ENCODE measurements around the gene SDC4.

The SDC4 gene

DNA sequence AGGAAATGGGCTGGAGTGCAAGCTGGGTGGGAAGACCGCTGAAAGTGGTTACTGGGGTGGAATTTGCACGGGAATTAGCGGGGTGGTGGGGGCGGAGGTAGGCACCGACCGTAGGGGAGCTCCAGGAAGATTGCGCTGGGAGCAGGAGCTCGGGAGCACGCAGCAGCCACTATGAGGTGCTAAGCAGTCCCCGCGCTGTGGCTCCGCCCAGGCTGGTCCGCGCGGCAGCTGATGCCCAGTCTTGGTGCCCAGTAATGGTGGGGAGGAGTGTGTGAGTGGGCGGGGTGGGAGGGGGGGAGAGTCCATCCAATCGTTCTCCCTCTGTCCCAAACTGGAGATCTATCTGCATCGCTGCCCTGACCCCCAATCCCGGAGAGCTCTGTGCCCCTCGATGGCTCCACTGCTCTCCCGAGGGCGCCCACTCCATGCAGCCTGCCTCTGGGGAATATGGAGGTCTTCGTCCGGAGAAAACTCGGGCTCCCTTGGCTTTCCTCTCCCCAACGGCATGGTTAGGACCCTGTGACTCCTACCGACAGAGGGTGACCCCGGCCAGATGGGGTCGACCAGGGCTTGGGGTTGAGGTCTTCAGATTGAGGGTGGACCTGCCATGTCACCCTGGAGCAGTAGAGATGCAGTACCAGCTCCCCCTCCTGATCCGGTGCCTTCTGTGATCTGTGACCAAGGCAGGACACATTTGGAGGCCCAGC, 24.6 kb upstream of the SDC4 start:
- CTCF ChIA-PET = interaction anchor here (1.1 to 22.0 kb wide), 30 partner anchors 11 to 398 kb away, joined by 3 to 488 read pairs (median 7); partner anchors contain the start of genes PIGT and SYS1
- TF ChIP-seq, protein P1, sequence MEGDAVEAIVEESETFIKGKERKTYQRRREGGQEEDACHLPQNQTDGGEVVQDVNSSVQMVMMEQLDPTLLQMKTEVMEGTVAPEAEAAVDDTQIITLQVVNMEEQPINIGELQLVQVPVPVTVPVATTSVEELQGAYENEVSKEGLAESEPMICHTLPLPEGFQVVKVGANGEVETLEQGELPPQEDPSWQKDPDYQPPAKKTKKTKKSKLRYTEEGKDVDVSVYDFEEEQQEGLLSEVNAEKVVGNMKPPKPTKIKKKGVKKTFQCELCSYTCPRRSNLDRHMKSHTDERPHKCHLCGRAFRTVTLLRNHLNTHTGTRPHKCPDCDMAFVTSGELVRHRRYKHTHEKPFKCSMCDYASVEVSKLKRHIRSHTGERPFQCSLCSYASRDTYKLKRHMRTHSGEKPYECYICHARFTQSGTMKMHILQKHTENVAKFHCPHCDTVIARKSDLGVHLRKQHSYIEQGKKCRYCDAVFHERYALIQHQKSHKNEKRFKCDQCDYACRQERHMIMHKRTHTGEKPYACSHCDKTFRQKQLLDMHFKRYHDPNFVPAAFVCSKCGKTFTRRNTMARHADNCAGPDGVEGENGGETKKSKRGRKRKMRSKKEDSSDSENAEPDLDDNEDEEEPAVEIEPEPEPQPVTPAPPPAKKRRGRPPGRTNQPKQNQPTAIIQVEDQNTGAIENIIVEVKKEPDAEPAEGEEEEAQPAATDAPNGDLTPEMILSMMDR (IDR thresholded peaks at IDR 0.05; ENCODE audit: control extremely low read depth, extremely low read depth, low read depth, missing control alignments) = no peak
- no peak for DNase-seq (ENCODE audit: extremely low spot score)
- POLR2A ChIA-PET = interaction anchor here (1.6 kb wide), 1 partner anchor 10 kb away, joined by 4 read pairs; the partner anchor contains the start of gene SYS1

- CTCF ChIA-PET = interaction anchor here (0.8 to 22.0 kb wide), 13 partner anchors 9 to 399 kb away, joined by 3 to 488 read pairs (median 22); partner anchors contain the start of genes PIGT and SYS1
- TF ChIP-seq, protein P1 (IDR thresholded peaks at IDR 0.05; ENCODE audit: control extremely low read depth, extremely low read depth, low read depth, missing control alignments) = no peak
- POLR2A ChIA-PET = interaction anchor here (1.6 kb wide), 1 partner anchor 9 kb away, joined by 4 read pairs; the partner anchor contains the start of gene SYS1
- DNase-seq (ENCODE audit: extremely low spot score) = no peak
Measured at GRCh38 chr20:45372241-45372640, 24.0 kb upstream of the SDC4 start.

GRCh38 chr20:45370571-45371160, 22.4 kb upstream of the SDC4 start:
- TF ChIP-seq, protein P1 (IDR thresholded peaks at IDR 0.05; ENCODE audit: control extremely low read depth, extremely low read depth, low read depth, missing control alignments) = no peak
- CTCF ChIA-PET = interaction anchor here (1.0 to 22.0 kb wide), 8 partner anchors 8 to 401 kb away, joined by 3 to 488 read pairs (median 10); partner anchors contain the start of genes PIGT and SYS1
- no peak for DNase-seq (ENCODE audit: extremely low spot score)
- POLR2A ChIA-PET = no interaction called here

DNA sequence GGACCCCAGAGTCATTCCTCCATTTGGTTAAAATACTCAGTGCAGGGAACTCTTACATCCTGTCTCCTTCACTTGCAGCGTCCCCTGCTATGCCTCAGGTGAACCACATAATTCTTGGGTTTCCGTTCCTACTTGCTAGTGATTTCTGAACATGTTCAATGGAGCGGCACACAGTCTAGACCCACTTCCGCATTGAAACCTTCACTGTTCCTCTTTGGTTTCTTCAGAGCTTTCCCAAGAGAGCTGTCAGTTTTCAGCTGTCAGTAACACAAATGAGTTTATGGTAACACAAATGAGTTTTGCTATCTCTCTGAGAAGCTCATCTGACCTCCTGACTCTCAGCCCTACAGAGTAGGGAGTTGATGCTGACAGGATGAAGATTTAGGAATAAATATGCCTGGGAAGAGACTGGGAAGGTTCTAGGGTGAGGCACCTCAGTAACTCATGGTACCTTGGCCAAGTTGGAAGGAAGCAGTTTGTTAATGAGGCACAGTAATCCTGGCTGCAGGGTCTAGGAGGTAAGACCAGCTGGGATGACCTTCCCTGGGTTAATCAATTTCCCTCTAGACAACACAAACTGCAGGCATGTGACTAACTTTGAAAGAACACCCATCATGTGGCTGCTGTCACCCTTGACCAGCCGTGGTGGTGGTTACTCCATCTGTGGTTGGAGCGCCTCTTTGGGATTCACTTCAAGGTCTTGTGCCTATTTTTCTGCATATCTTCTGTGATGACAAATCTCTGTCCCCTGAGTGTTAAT, 20.2 kb upstream of the SDC4 start:
- ChIA-PET POLR2A (interaction anchor here (0.5 to 1.4 kb wide), 2 partner anchors 9 to 72 kb away, joined by 4 read pairs; no protein-coding TSS in a partner anchor), CTCF (interaction anchor here (1.1 to 22.0 kb wide), 12 partner anchors 9 to 403 kb away, joined by 3 to 488 read pairs (median 8); partner anchors contain the start of genes SDC4 and TP53TG5)
- DNase-seq (ENCODE audit: extremely low spot score) = peak; percentile 86
- TF ChIP-seq, protein P1 (IDR thresholded peaks at IDR 0.05; ENCODE audit: control extremely low read depth, extremely low read depth, low read depth, missing control alignments) = peak; percentile 6

GRCh38 chr20:45367126-45367525, 18.9 kb upstream of the SDC4 start:
- TF ChIP-seq, protein P1 (IDR thresholded peaks at IDR 0.05; ENCODE audit: control extremely low read depth, extremely low read depth, low read depth, missing control alignments) = no peak
- POLR2A ChIA-PET = no interaction called here
- CTCF ChIA-PET = interaction anchor here (0.9 to 22.0 kb wide), 8 partner anchors 9 to 404 kb away, joined by 3 to 488 read pairs (median 4); no protein-coding TSS in a partner anchor
- no peak for DNase-seq (ENCODE audit: extremely low spot score)

DNA sequence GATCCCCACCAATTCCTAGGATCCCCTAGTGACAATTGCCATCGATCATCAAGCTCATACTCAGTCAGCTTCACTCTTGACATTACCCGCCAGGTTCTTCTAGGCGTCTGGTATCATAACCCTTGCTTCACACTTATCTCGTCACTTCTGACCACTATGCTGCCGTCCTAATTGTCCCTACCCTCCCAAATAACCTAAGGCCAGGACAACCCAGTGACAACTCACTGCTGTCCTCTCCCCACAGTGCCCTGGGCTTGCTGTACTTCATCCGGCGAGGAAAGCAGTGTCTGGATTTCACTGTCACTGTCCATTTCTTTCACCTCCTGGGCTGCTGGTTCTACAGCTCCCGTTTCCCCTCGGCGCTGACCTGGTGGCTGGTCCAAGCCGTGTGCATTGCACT, 18.4 kb upstream of the SDC4 start:
- TF ChIP-seq, protein P1 (IDR thresholded peaks at IDR 0.05; ENCODE audit: control extremely low read depth, extremely low read depth, low read depth, missing control alignments) = no peak
- CTCF ChIA-PET = interaction anchor here (0.9 to 22.0 kb wide), 8 partner anchors 9 to 404 kb away, joined by 3 to 488 read pairs (median 4); no protein-coding TSS in a partner anchor
- no peak for DNase-seq (ENCODE audit: extremely low spot score)
- POLR2A ChIA-PET = no interaction called here

Measured in GM10248 (cell line).